ENCODE results near the gene CDK14. TPM values are rescaled to one million over a fixed set of nuclear protein-coding genes. Genes with fewer than 3 reads are reported as not detected.

The CDK14 gene
- total RNA-seq, 2 experiments from 2014 or later = 0.05 to 0.27 TPM

GRCh38 chr7:90843472-90843871 is 247.4 kb downstream of the CDK14 start:
- intact Hi-C loops (cut with micrococcal nuclease) = loop anchor here (2.0 kb wide), 1 partner anchor 19 kb away; no protein-coding TSS in a partner anchor
- CTCF ChIA-PET = no interaction called here
- no peak for TF ChIP-seq CTCF (IDR thresholded peaks at IDR 0.05)
- Mint-ChIP-seq H3K9me3 (peaks cover 9% of the 10 kb centered on the region), H3K36me3 (ENCODE audit: low read depth) (no peaks in the 10 kb centered on the region), H3K27me3 (no peaks in the 10 kb centered on the region), H3K27ac (no peak overlapping the region), H3K4me3 (no peak overlapping the region), H3K4me1 (ENCODE audit: low read depth) (no peaks in the 10 kb centered on the region)
- DNase-seq (no peak), ATAC-seq (no peak)
- POLR2A ChIA-PET = no interaction called here

GRCh38 chr7:90844421-90844820 is 248.3 kb downstream of the CDK14 start:
- no peaks in the 10 kb centered on the region for H3K4me1 Mint-ChIP-seq (ENCODE audit: low read depth)
- no peak for ATAC-seq
- no peak for TF ChIP-seq CTCF (IDR thresholded peaks at IDR 0.05)
- ChIA-PET CTCF (no interaction called here), POLR2A (no interaction called here)
- H3K27me3 Mint-ChIP-seq = no peaks in the 10 kb centered on the region
- no peak overlapping the region for H3K27ac Mint-ChIP-seq
- no peak for DNase-seq
- H3K4me3 Mint-ChIP-seq = no peak overlapping the region
- intact Hi-C loops (cut with micrococcal nuclease) = no loop called here
- no peaks in the 10 kb centered on the region for H3K36me3 Mint-ChIP-seq (ENCODE audit: low read depth)
- no peaks in the 10 kb centered on the region for H3K9me3 Mint-ChIP-seq

- no peaks in the 10 kb centered on the region for H3K27me3 Mint-ChIP-seq
- ATAC-seq = no peak
- TF ChIP-seq CTCF (IDR thresholded peaks at IDR 0.05) = no peak
- ChIA-PET POLR2A (no interaction called here), CTCF (no interaction called here)
- intact Hi-C loops (cut with micrococcal nuclease) = no loop called here
- H3K4me1 Mint-ChIP-seq (ENCODE audit: low read depth) = no peaks in the 10 kb centered on the region
- H3K4me3 Mint-ChIP-seq = no peak overlapping the region
- no peaks in the 10 kb centered on the region for H3K36me3 Mint-ChIP-seq (ENCODE audit: low read depth)
- H3K27ac Mint-ChIP-seq = no peak overlapping the region
- no peak for DNase-seq
- H3K9me3 Mint-ChIP-seq = no peaks in the 10 kb centered on the region
Observed at GRCh38 chr7:90846192-90846591, 250.1 kb downstream of the CDK14 start.

DNA sequence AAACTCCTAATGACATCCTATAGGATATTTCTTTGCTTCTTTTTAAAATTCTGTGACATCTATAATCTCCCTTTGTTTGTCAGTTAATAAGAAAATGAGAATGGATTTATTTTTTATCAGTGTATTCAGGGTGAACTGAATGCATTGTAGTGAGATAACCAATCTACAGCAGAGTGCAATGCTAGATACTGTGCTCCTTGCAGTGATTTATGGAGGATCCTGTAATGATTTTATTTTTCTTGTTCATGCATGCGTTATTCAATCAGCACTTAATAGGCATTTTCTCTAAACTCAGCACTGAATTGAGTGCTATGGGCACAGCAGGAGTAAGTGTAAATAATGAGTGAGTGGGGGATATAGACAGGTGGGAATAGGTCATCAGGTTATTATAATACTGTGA is 253.9 kb downstream of the CDK14 start:
- no peak for ATAC-seq
- DNase-seq = no peak

GRCh38 chr7:90850471-90850870 is 254.3 kb downstream of the CDK14 start:
- Mint-ChIP-seq H3K4me3 (no peak overlapping the region), H3K9me3 (no peaks in the 10 kb centered on the region), H3K36me3 (ENCODE audit: low read depth) (no peaks in the 10 kb centered on the region), H3K4me1 (ENCODE audit: low read depth) (no peaks in the 10 kb centered on the region), H3K27ac (no peak overlapping the region), H3K27me3 (no peaks in the 10 kb centered on the region)
- DNase-seq (no peak), ATAC-seq (no peak)
- CTCF ChIA-PET = no interaction called here
- TF ChIP-seq CTCF (IDR thresholded peaks at IDR 0.05) = no peak
- intact Hi-C loops (cut with micrococcal nuclease) = no loop called here
- POLR2A ChIA-PET = no interaction called here

More for the DNA sequence above, 253.9 kb downstream of the CDK14 start:
- TF ChIP-seq CTCF (IDR thresholded peaks at IDR 0.05) = no peak
- H3K4me3 Mint-ChIP-seq = no peak overlapping the region
- H3K27me3 Mint-ChIP-seq = no peaks in the 10 kb centered on the region
- POLR2A ChIA-PET = no interaction called here
- no peaks in the 10 kb centered on the region for H3K36me3 Mint-ChIP-seq (ENCODE audit: low read depth)
- no peaks in the 10 kb centered on the region for H3K4me1 Mint-ChIP-seq (ENCODE audit: low read depth)
- no peaks in the 10 kb centered on the region for H3K9me3 Mint-ChIP-seq
- no peak overlapping the region for H3K27ac Mint-ChIP-seq
- CTCF ChIA-PET = no interaction called here
- intact Hi-C loops (cut with micrococcal nuclease) = no loop called here
